HCT116 (cell line): Measurements from ENCODE around the gene NEK6. TPM values are rescaled to one million over a fixed set of nuclear protein-coding genes. Genes with fewer than 3 reads are reported as not detected.

ENCODE experiments used
- ATAC-seq: fragments of 200-7000 bp; cut with Tn5 transposase; 2 replicates; pipeline ENCODE4 v1.9.1; 2020; ENCODE audit warnings: mild to moderate bottlenecking, moderate library complexity
- BruUV-seq: library from RNA; stranded (reverse); fragments of 400-500 nt; replicated peaks from 2 replicates; lab custom pipeline; 2021; lab: Mats Ljungman, UMichigan
- CTCF ChIA-PET: fragments of 300-600 bp; sonication (Branson Sonifier 250); formaldehyde crosslinking; loops from one replicate; lab custom pipeline; 2021; ENCODE audit warnings: antibody characterized with exemption; lab: Charles Lee
- POLR2A ChIA-PET: fragments of 300-600, 350-600 bp; sonication (Branson Sonifier 250); formaldehyde crosslinking; loops from one replicate; lab custom pipeline; 2021; ENCODE audit warnings: antibody characterized with exemption; lab: Charles Lee
- RAD21 ChIA-PET, 2 experiments: fragments of 300-600 bp; sonication (Branson Sonifier 250); formaldehyde crosslinking; loops; one replicate each; lab custom pipeline; 2023; ENCODE audit warnings: low total read pairs in 2 of 2; ENCODE audit not compliant: uncharacterized antibody in 2 of 2, unreplicated experiment in 2 of 2, low non-redundant PET in 1 of 2; lab: Charles Lee
- DNase-seq: peaks from one replicate; pipeline ENCODE4 v3.0.0-alpha.2; 2010; ENCODE audit warnings: low read depth, low spot score
- H2AFZ ChIP-seq: fragments of 200-600 bp; shearing (Covaris generic), sonication (generic); 2 replicates; pipeline ENCODE4 v1.6.1; 2017; ENCODE audit warnings: low read depth, mixed run types, mixed read lengths, antibody characterized with exemption, low read length; ENCODE audit not compliant: poor library complexity, severe bottlenecking
- H3K27ac ChIP-seq: 2 replicates; pipeline ENCODE4 v1.5.1; 2012; ENCODE audit warnings: low read depth, low read length
- H3K27me3 ChIP-seq: fragments of 200-600 bp; sonication (generic); 2 replicates; pipeline ENCODE4 v1.6.1; 2016; ENCODE audit warnings: mixed run types, low read length, mixed read lengths; ENCODE audit not compliant: insufficient read depth
- H3K36me3 ChIP-seq, 2 experiments: fragments of 200-500 bp in 1 of 2; fragments of 200-600 bp in 1 of 2; sonication (Bioruptor generic) in 1 of 2; sonication (generic) in 1 of 2; 2 replicates each; pipeline versions ENCODE4 v1.5.1 to v1.6.1; 2014 to 2016; ENCODE audit warnings: low read length in 2 of 2, inconsistent platforms in 1 of 2, mixed read lengths in 1 of 2, mixed run types in 1 of 2; ENCODE audit not compliant: insufficient read depth in 2 of 2, control insufficient read depth in 1 of 2
- H3K4me1 ChIP-seq, 2 experiments: fragments of 200-600 bp in 1 of 2; sonication (generic) in 1 of 2; 2 replicates each; pipeline versions ENCODE4 v1.5.1 to v1.6.1; 2012 to 2017; ENCODE audit warnings: low read length in 2 of 2, inconsistent platforms in 1 of 2, mild to moderate bottlenecking in 1 of 2, mixed read lengths in 1 of 2, mixed run types in 1 of 2, moderate library complexity in 1 of 2; ENCODE audit not compliant: insufficient read depth in 2 of 2, control insufficient read depth in 1 of 2
- H3K4me2 ChIP-seq: fragments of 200-600 bp; sonication (generic); 2 replicates; pipeline ENCODE4 v1.6.1; 2017; ENCODE audit warnings: mixed run types, low read length, mixed read lengths
- H3K4me3 ChIP-seq, 2 experiments: fragments of 200-600 bp in 1 of 2; sonication (generic) in 1 of 2; replicated peaks in 1 of 2; 2 replicates each; pipeline ENCODE4 v1.5.1; 2011 to 2016; ENCODE audit warnings: low read length in 2 of 2, control low read depth in 1 of 2, low read depth in 1 of 2, mild to moderate bottlenecking in 1 of 2, mixed read lengths in 1 of 2, mixed run types in 1 of 2
- H3K79me2 ChIP-seq: fragments of 200-600 bp; sonication (generic); 2 replicates; pipeline ENCODE4 v1.6.1; 2017; ENCODE audit warnings: mild to moderate bottlenecking, mixed run types, low read length, moderate library complexity, mixed read lengths; ENCODE audit not compliant: insufficient read depth
- H3K9ac ChIP-seq: fragments of 200-600 bp; sonication (generic); 2 replicates; pipeline ENCODE4 v1.6.1; 2016; ENCODE audit warnings: low read length, mixed read lengths
- H3K9me2 ChIP-seq: fragments of 200-600 bp; sonication (generic), shearing (Covaris generic); 2 replicates; pipeline ENCODE4 v1.6.1; 2017; ENCODE audit warnings: mixed run types, mild to moderate bottlenecking, moderate library complexity; ENCODE audit not compliant: insufficient read depth
- H3K9me3 ChIP-seq, 2 experiments: fragments of 200-500 bp in 1 of 2; fragments of 200-600 bp in 1 of 2; sonication (Bioruptor generic) in 1 of 2; sonication (generic) in 1 of 2; 2 replicates each; pipeline ENCODE4 v1.6.1; 2014 to 2017; ENCODE audit warnings: low read length in 2 of 2, mixed read lengths in 2 of 2, inconsistent platforms in 1 of 2, low read depth in 1 of 2, mild to moderate bottlenecking in 1 of 2, mixed run types in 1 of 2, moderate library complexity in 1 of 2; ENCODE audit not compliant: control insufficient read depth in 1 of 2, insufficient read depth in 1 of 2
- H4K20me1 ChIP-seq: fragments of 200-600 bp; sonication (generic), shearing (Covaris generic); 2 replicates; pipeline ENCODE4 v1.6.1; 2017; ENCODE audit warnings: mixed run types, mild to moderate bottlenecking, moderate library complexity; ENCODE audit not compliant: insufficient read depth
- CBX3 ChIP-seq: IDR thresholded peaks from 2 replicates; pipeline ENCODE4 v1.6.1; 2012; ENCODE audit warnings: low read depth
- CEBPB ChIP-seq: IDR thresholded peaks from 2 replicates; pipeline ENCODE4 v1.6.1; 2012; ENCODE audit warnings: low read depth
- CTCF ChIP-seq, 3 experiments: fragments of 200-600 bp in 1 of 3; sonication (generic) in 1 of 3; IDR thresholded peaks in 2 of 3; conservative IDR thresholded peaks in 1 of 3; 2 replicates each; pipeline ENCODE4 v1.5.1; 2012 to 2017; ENCODE audit warnings: low read depth in 2 of 3, low read length in 2 of 3, antibody characterized with exemption in 1 of 3, borderline replicate concordance in 1 of 3, control low read depth in 1 of 3, mild to moderate bottlenecking in 1 of 3, mixed read lengths in 1 of 3, mixed run types in 1 of 3, moderate library complexity in 1 of 3; ENCODE audit not compliant: insufficient read depth in 1 of 3
- EGR1 ChIP-seq: IDR thresholded peaks from 2 replicates; pipeline ENCODE4 v1.6.1; 2012; ENCODE audit warnings: low read depth
- EZH2 ChIP-seq: fragments of 200-600 bp; sonication (generic); IDR thresholded peaks from 2 replicates; pipeline ENCODE4 v1.6.1; 2017; ENCODE audit warnings: antibody characterized with exemption, mixed run types
- EZH2phosphoT487 ChIP-seq: fragments of 200-600 bp; IDR thresholded peaks from 2 replicates; pipeline ENCODE4 v1.6.1; 2018; ENCODE audit warnings: antibody characterized with exemption, borderline replicate concordance
- MAX ChIP-seq: IDR thresholded peaks from 2 replicates; pipeline ENCODE4 v1.6.1; 2012
- POLR2A ChIP-seq: IDR thresholded peaks from 2 replicates; pipeline ENCODE4 v1.7.0; 2011; ENCODE audit warnings: borderline replicate concordance; ENCODE audit not compliant: insufficient read depth, insufficient read length; ENCODE audit errors: extremely low read depth
- RAD21 ChIP-seq: IDR thresholded peaks from 2 replicates; pipeline ENCODE4 v1.6.1; 2012; ENCODE audit warnings: low read depth, mild to moderate bottlenecking
- REST ChIP-seq: IDR thresholded peaks from 2 replicates; pipeline ENCODE4 v1.6.1; 2012; ENCODE audit warnings: low read depth
- SIN3A ChIP-seq: IDR thresholded peaks from 2 replicates; pipeline ENCODE4 v1.6.1; 2012; ENCODE audit warnings: low read depth
- SRF ChIP-seq: IDR thresholded peaks from 2 replicates; pipeline ENCODE4 v1.6.1; 2012; ENCODE audit warnings: low read depth
- TCF7L2 ChIP-seq: IDR thresholded peaks from 2 replicates; pipeline ENCODE4 v1.7.0; 2011; ENCODE audit warnings: borderline replicate concordance, inconsistent platforms; ENCODE audit not compliant: insufficient read depth, insufficient read length; ENCODE audit errors: extremely low read depth
- ZBTB33 ChIP-seq: IDR thresholded peaks from 2 replicates; pipeline ENCODE4 v1.6.1; 2011; ENCODE audit warnings: mild to moderate bottlenecking, low read length, moderate library complexity; ENCODE audit not compliant: insufficient replicate concordance; ENCODE audit errors: extremely low read depth
- ZNF274 ChIP-seq: fragments of 200-500 bp; sonication (Bioruptor generic); IDR thresholded peaks from 2 replicates; pipeline ENCODE4 v1.6.1; 2014; ENCODE audit warnings: mild to moderate bottlenecking, low read depth, low read length, inconsistent platforms
- intact Hi-C: fragments of 100-400 bp; cut with micrococcal nuclease; formaldehyde crosslinking; loops from 2 replicates; pipeline ENCODE4 v1.10.0; 2022
- total RNA-seq: library from RNA; stranded (reverse); gene quantifications from one replicate; pipeline ENCODE4 v1.2.1, GENCODE V29; 2021; ENCODE audit not compliant: unreplicated experiment

The NEK6 gene
- total RNA-seq, 1 experiment from 2014 or later = 40.8 TPM

- Histone ChIP-seq H3K36me3 (no peaks in the 10 kb centered on the region), H3K27ac (no peak overlapping the region), H3K9me3 (no peaks in the 10 kb centered on the region), H3K4me3 (0 out of 4 replicates have a peak overlapping the region, but pooled peaks of 1 of the 2 experiments have one; percentile 10), H3K27me3 (no peaks in the 10 kb centered on the region), H3K4me1 (peaks cover 15 to 30% of the 10 kb centered on the region in 2 experiments), H4K20me1 (no peaks in the 10 kb centered on the region), H3K79me2 (no peaks in the 10 kb centered on the region), H3K4me2 (peak overlapping the region; percentile 65), H3K9ac (0 out of 2 replicates have a peak overlapping the region, but pooled peaks have one; percentile 14), H3K9me2 (no peaks in the 10 kb centered on the region), H2AFZ (peak overlapping the region; percentile 46)
- TF ChIP-seq CTCF (IDR thresholded peaks at IDR 0.05 in 2 of 3, conservative IDR thresholded peaks at IDR 0.05 in 1 of 3; ENCODE audit: borderline replicate concordance in 1 of 3, insufficient read depth in 1 of 3, low read depth in 2 of 3, low read length in 2 of 3) (no peak), RAD21 (no peak), CBX3 (no peak), POLR2A (no peak), SIN3A (no peak), EZH2phosphoT487 (no peak), MAX (no peak), TCF7L2 (no peak), ZBTB33 (no peak), ZNF274 (no peak), SRF (no peak), EGR1 (no peak), EZH2 (no peak), CEBPB (no peak), REST (no peak)
- ATAC-seq = peak; percentile 39
- no TSS peak for BruUV-seq
- ChIA-PET POLR2A (no interaction called here), CTCF (no interaction called here), RAD21 (no interaction called here)
- no peak for DNase-seq
- intact Hi-C loops = no loop called here
These were observed 38.7 kb upstream of the NEK6 start for GRCh38 chr9:124218987-124219461.
